ENCODE measurements around the gene THRA.

THRA gene

GRCh38 chr17:40062329-40063186 lies at the start of gene THRA:
THRA (plus strand) TSS chr17:40062965; CDS start chr17:40074489, 11,524 bp downstream.
- in situ Hi-C loops (cut with MboI; ENCODE audit: low sequenced_read_pairs), result no loop called here

GRCh38 chr17:40014375-40014980 lies 48.3 kb upstream of the THRA start:
- in situ Hi-C loops (cut with MboI; ENCODE audit: low sequenced_read_pairs), result no loop called here

GRCh38 chr17:40015005-40015997 lies 47.5 kb upstream of the THRA start, which contains the start of gene CSF3:
CSF3 (plus strand) TSS chr17:40015440; CDS start chr17:40015475, 35 bp downstream.
- in situ Hi-C loops (cut with MboI; ENCODE audit: low sequenced_read_pairs), result no loop called here

- in situ Hi-C loops (cut with MboI; ENCODE audit: low sequenced_read_pairs), result no loop called here
Measured at GRCh38 chr17:40015998-40016985, 46.5 kb upstream of the THRA start.

GRCh38 chr17:40017422-40018080 lies 45.2 kb upstream of the THRA start:
- in situ Hi-C loops (cut with MboI; ENCODE audit: low sequenced_read_pairs), result no loop called here

- in situ Hi-C loops (cut with MboI; ENCODE audit: low sequenced_read_pairs), result no loop called here
Measured at GRCh38 chr17:40018211-40019121, 44.3 kb upstream of the THRA start.

- in situ Hi-C loops (cut with MboI; ENCODE audit: low sequenced_read_pairs), result no loop called here
Measured at GRCh38 chr17:40019140-40019991, 43.4 kb upstream of the THRA start.

- in situ Hi-C loops (cut with MboI; ENCODE audit: low sequenced_read_pairs), result no loop called here
Measured at GRCh38 chr17:40020146-40020545, 42.6 kb upstream of the THRA start.

- in situ Hi-C loops (cut with MboI; ENCODE audit: low sequenced_read_pairs), result no loop called here
Measured at GRCh38 chr17:40021451-40021971, 41.3 kb upstream of the THRA start.

- in situ Hi-C loops (cut with MboI; ENCODE audit: low sequenced_read_pairs), result no loop called here
Measured at GRCh38 chr17:40022497-40022896, 40.3 kb upstream of the THRA start.

- in situ Hi-C loops (cut with MboI; ENCODE audit: low sequenced_read_pairs), result no loop called here
Measured at GRCh38 chr17:40022961-40023541, 39.7 kb upstream of the THRA start.

- in situ Hi-C loops (cut with MboI; ENCODE audit: low sequenced_read_pairs), result no loop called here
Measured at GRCh38 chr17:40023590-40024292, 39.0 kb upstream of the THRA start.

- in situ Hi-C loops (cut with MboI; ENCODE audit: low sequenced_read_pairs), result no loop called here
Measured at GRCh38 chr17:40024901-40025300, 37.9 kb upstream of the THRA start.

GRCh38 chr17:40025559-40025958 lies 37.2 kb upstream of the THRA start:
- in situ Hi-C loops (cut with MboI; ENCODE audit: low sequenced_read_pairs), result no loop called here

GRCh38 chr17:40025991-40026815 lies 36.6 kb upstream of the THRA start:
- in situ Hi-C loops (cut with MboI; ENCODE audit: low sequenced_read_pairs), result no loop called here

Measured in HL-60/S4 (cell line).